Fibroblast of lung (primary cell): ENCODE measurements around the gene CDKN3. TPM values are rescaled to one million over a fixed set of nuclear protein-coding genes. Genes with fewer than 3 reads are reported as not detected.

Source experiments
- DNase-seq, 2 donors: peaks; one replicate each; pipeline versions ENCODE4 v3.0.0 to v3.0.0-alpha.2; 2010; ENCODE audit warnings: low read depth in 2 of 2
- H2AFZ ChIP-seq: 2 replicates; pipeline ENCODE4 v1.5.1; 2012; ENCODE audit warnings: low read length, control low read depth, inconsistent platforms
- H3K27ac ChIP-seq: 2 replicates; pipeline ENCODE4 v1.5.1; 2011; ENCODE audit warnings: low read length, control low read depth; ENCODE audit not compliant: insufficient read depth
- H3K27me3 ChIP-seq: 2 replicates; pipeline ENCODE4 v1.5.1; 2011; ENCODE audit warnings: mild to moderate bottlenecking, low read length; ENCODE audit not compliant: control insufficient read depth, insufficient read depth
- H3K36me3 ChIP-seq: 2 replicates; pipeline ENCODE4 v1.5.1; 2011; ENCODE audit warnings: low read length; ENCODE audit not compliant: control insufficient read depth, insufficient read depth
- H3K4me1 ChIP-seq: 2 replicates; pipeline ENCODE4 v1.5.1; 2011; ENCODE audit warnings: low read length; ENCODE audit not compliant: control insufficient read depth, insufficient read depth; ENCODE audit errors: extremely low read depth
- H3K4me2 ChIP-seq: 2 replicates; pipeline ENCODE4 v1.5.1; 2011; ENCODE audit warnings: low read length, control low read depth; ENCODE audit not compliant: insufficient read depth; ENCODE audit errors: extremely low read depth
- H3K4me3 ChIP-seq, 4 experiments: fragments of 200-600 bp in 1 of 4; sonication (generic) in 1 of 4; replicated peaks in 1 of 4; 2 replicates each; pipeline ENCODE4 v1.5.1; 2011 to 2016; ENCODE audit warnings: low read length in 4 of 4, low read depth in 3 of 4, mild to moderate bottlenecking in 3 of 4, control low read depth in 2 of 4, inconsistent platforms in 1 of 4, mixed read lengths in 1 of 4; ENCODE audit not compliant: insufficient read depth in 1 of 4; ENCODE audit errors: control extremely low read depth in 1 of 4
- H3K79me2 ChIP-seq: 2 replicates; pipeline ENCODE4 v1.5.1; 2012; ENCODE audit warnings: mild to moderate bottlenecking, low read length, inconsistent platforms; ENCODE audit not compliant: control insufficient read depth, insufficient read depth
- H3K9ac ChIP-seq: 2 replicates; pipeline ENCODE4 v1.5.1; 2011; ENCODE audit warnings: mild to moderate bottlenecking, low read length, control low read depth; ENCODE audit not compliant: insufficient read depth
- H3K9me3 ChIP-seq: 2 replicates; pipeline ENCODE4 v1.5.1; 2012; ENCODE audit warnings: low read depth, low read length; ENCODE audit not compliant: control insufficient read depth, insufficient read depth
- H4K20me1 ChIP-seq: 2 replicates; pipeline ENCODE4 v1.5.1; 2011; ENCODE audit warnings: low read length; ENCODE audit not compliant: control insufficient read depth, insufficient read depth; ENCODE audit errors: extremely low read depth
- EZH2 ChIP-seq: IDR thresholded peaks from 2 replicates; pipeline ENCODE4 v1.5.1; 2012; ENCODE audit warnings: low read length, control low read depth, mild to moderate bottlenecking; ENCODE audit errors: missing control alignments
- polyA plus RNA-seq, 2 donors: library from polyadenylated mRNA; depleted of rRNA in 1 of 2; stranded (reverse) in 1 of 2; unstranded in 1 of 2; fragments of >200 nt; gene quantifications; 2 replicates each; pipeline ENCODE4 v1.2.1, GENCODE V29; 2011 to 2012; ENCODE audit warnings: missing spikeins in 1 of 2
- total RNA-seq: library from RNA; depleted of rRNA; stranded (reverse); fragments of >200 nt; gene quantifications from 2 replicates; pipeline ENCODE4 v1.2.1, GENCODE V29; 2014
- TF ChIP-seq, protein P1 (sequence below), 2 donors: IDR thresholded peaks in 1 of 2; conservative IDR thresholded peaks in 1 of 2; 1 replicate in 1 of 2; 2 replicates in 1 of 2; pipeline ENCODE4 v1.5.1; 2011 to 2012; ENCODE audit warnings: low read length in 2 of 2, control low read depth in 1 of 2, inconsistent platforms in 1 of 2, low read depth in 1 of 2, mild to moderate bottlenecking in 1 of 2

The CDKN3 gene
- total and polyA plus RNA-seq, 2 donors (not counting 1 experiment from before 2014, with no cell fraction given), result 27.0 to 51.5 TPM

- H3K4me3 ChIP-seq, result no peak overlapping the region
- no peaks in the 10 kb centered on the region for H3K9me3 ChIP-seq
- H3K4me1 ChIP-seq, result peaks cover 3% of the 10 kb centered on the region
- TF ChIP-seq EZH2, result no peak
- TF ChIP-seq, protein P1, sequence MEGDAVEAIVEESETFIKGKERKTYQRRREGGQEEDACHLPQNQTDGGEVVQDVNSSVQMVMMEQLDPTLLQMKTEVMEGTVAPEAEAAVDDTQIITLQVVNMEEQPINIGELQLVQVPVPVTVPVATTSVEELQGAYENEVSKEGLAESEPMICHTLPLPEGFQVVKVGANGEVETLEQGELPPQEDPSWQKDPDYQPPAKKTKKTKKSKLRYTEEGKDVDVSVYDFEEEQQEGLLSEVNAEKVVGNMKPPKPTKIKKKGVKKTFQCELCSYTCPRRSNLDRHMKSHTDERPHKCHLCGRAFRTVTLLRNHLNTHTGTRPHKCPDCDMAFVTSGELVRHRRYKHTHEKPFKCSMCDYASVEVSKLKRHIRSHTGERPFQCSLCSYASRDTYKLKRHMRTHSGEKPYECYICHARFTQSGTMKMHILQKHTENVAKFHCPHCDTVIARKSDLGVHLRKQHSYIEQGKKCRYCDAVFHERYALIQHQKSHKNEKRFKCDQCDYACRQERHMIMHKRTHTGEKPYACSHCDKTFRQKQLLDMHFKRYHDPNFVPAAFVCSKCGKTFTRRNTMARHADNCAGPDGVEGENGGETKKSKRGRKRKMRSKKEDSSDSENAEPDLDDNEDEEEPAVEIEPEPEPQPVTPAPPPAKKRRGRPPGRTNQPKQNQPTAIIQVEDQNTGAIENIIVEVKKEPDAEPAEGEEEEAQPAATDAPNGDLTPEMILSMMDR (conservative IDR thresholded peaks at IDR 0.05 in 1 of 2, IDR thresholded peaks at IDR 0.05 in 1 of 2; ENCODE audit: low read depth in 1 of 2, low read length in 2 of 2), result no peak
- H3K9ac ChIP-seq, result no peak overlapping the region
- H2AFZ ChIP-seq, result no peak overlapping the region
- no peak overlapping the region for H3K4me2 ChIP-seq
- no peaks in the 10 kb centered on the region for H3K27me3 ChIP-seq
- no peak for DNase-seq
- H3K79me2 ChIP-seq, result no peaks in the 10 kb centered on the region
- no peak overlapping the region for H3K27ac ChIP-seq
- H3K36me3 ChIP-seq, result no peaks in the 10 kb centered on the region
- H4K20me1 ChIP-seq, result no peaks in the 10 kb centered on the region
Measured at GRCh38 chr14:54369343-54369742, 27.5 kb upstream of the CDKN3 start.

GRCh38 chr14:54370323-54371198 lies 26.2 kb upstream of the CDKN3 start:
- no peak overlapping the region for H3K4me3 ChIP-seq
- no peak for DNase-seq
- no peaks in the 10 kb centered on the region for H4K20me1 ChIP-seq
- H3K9ac ChIP-seq, result no peak overlapping the region
- H2AFZ ChIP-seq, result no peak overlapping the region
- TF ChIP-seq EZH2, result no peak
- TF ChIP-seq, protein P1 (conservative IDR thresholded peaks at IDR 0.05 in 1 of 2, IDR thresholded peaks at IDR 0.05 in 1 of 2; ENCODE audit: low read depth in 1 of 2, low read length in 2 of 2), result no peak
- H3K27me3 ChIP-seq, result no peaks in the 10 kb centered on the region
- H3K27ac ChIP-seq, result no peak overlapping the region
- H3K4me1 ChIP-seq, result no peaks in the 10 kb centered on the region
- no peaks in the 10 kb centered on the region for H3K9me3 ChIP-seq
- no peaks in the 10 kb centered on the region for H3K79me2 ChIP-seq
- H3K4me2 ChIP-seq, result no peak overlapping the region
- H3K36me3 ChIP-seq, result no peaks in the 10 kb centered on the region

DNA sequence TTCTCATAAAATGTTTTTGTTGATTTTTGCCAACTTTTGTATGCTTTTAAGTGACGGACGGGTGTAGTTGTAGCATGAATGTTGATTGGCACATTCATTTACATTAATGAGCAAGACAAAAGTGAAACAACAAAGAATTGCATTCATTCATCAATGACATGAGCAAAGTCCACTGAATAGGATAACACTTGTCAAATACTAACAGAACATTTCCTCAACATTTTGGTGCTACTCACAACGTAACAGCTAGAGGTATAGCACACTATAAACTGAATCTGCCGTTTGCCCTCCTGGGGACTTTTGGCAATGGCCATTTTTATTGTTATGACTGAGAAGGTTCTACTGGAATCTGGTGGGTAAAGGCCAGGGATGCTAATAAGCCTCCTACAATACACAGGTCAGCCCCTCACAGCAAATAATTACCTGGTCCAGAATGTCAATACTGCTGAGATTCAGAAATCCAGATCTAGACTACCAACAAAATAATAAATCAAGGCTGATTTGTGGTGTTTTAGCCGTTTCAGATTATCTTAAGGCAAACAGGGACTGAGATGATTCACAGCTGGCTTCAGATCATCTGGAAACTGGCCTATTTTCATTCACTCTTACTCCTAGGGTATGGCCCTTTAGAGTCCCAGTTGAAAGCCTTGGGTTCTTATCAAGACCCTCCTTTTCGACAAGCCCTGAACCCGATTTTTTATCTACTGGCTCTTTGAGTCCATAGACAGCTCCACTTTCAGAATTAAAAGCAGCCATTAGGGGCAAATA lies 22.5 kb upstream of the CDKN3 start:
- Histone ChIP-seq H3K27me3 (peaks cover 4% of the 10 kb centered on the region), H3K36me3 (no peaks in the 10 kb centered on the region), H3K4me1 (no peaks in the 10 kb centered on the region), H2AFZ (no peak overlapping the region), H4K20me1 (no peaks in the 10 kb centered on the region), H3K9ac (no peak overlapping the region), H3K4me3 (no peak overlapping the region), H3K79me2 (no peaks in the 10 kb centered on the region), H3K9me3 (no peaks in the 10 kb centered on the region), H3K4me2 (no peak overlapping the region), H3K27ac (no peak overlapping the region)
- TF ChIP-seq EZH2, result no peak
- TF ChIP-seq, protein P1 (conservative IDR thresholded peaks at IDR 0.05 in 1 of 2, IDR thresholded peaks at IDR 0.05 in 1 of 2; ENCODE audit: low read depth in 1 of 2, low read length in 2 of 2), result no peak
- peak; percentile 43 to 66 for DNase-seq
